GM23248 (cell line): Measurements from ENCODE around the gene LIMCH1. TPM values are rescaled to one million over a fixed set of nuclear protein-coding genes. Genes with fewer than 3 reads are reported as not detected.
"Not testable (repeated sequence)": the region's sequence is repeated elsewhere in the genome, so short reads cannot be mapped to it uniquely, and the experiment has no call there.

Source experiments
- DNase-seq: peaks from one replicate; pipeline ENCODE4 v3.0.0-alpha.2; 2015
- H2AFZ ChIP-seq: fragments of 200-600 bp; sonication (generic); 2 replicates; pipeline ENCODE4 v1.6.1; 2016; ENCODE audit warnings: antibody characterized with exemption
- H3F3A ChIP-seq: fragments of 200-600 bp; sonication (generic); 2 replicates; pipeline ENCODE4 v1.6.1; 2016; ENCODE audit warnings: mild to moderate bottlenecking, antibody characterized with exemption, mixed run types; ENCODE audit not compliant: insufficient read depth
- H3K27ac ChIP-seq: fragments of 200-600 bp; sonication (generic); 2 replicates; pipeline ENCODE4 v1.5.1; 2016; ENCODE audit warnings: mild to moderate bottlenecking
- H3K27me3 ChIP-seq: fragments of 200-600 bp; sonication (generic); replicated peaks from 2 replicates; pipeline ENCODE4 v1.6.1; 2016; ENCODE audit warnings: mild to moderate bottlenecking; ENCODE audit not compliant: insufficient read depth
- H3K36me3 ChIP-seq: fragments of 200-600 bp; sonication (generic); 2 replicates; pipeline ENCODE4 v1.6.1; 2016; ENCODE audit warnings: low read depth, mild to moderate bottlenecking
- H3K4me1 ChIP-seq: fragments of 200-600 bp; sonication (generic); 2 replicates; pipeline ENCODE4 v1.6.1; 2016; ENCODE audit warnings: mild to moderate bottlenecking; ENCODE audit not compliant: insufficient read depth
- H3K4me2 ChIP-seq: fragments of 200-600 bp; sonication (generic); one replicate; pipeline ENCODE4 v1.6.1; 2016; ENCODE audit warnings: mild to moderate bottlenecking; ENCODE audit not compliant: unreplicated experiment
- H3K4me3 ChIP-seq: fragments of 200-600 bp; sonication (generic); 2 replicates; pipeline ENCODE4 v1.5.1; 2016; ENCODE audit warnings: mild to moderate bottlenecking
- H3K79me2 ChIP-seq: fragments of 200-600 bp; sonication (generic); 2 replicates; pipeline ENCODE4 v1.6.1; 2016; ENCODE audit warnings: mild to moderate bottlenecking; ENCODE audit not compliant: insufficient read depth
- H3K9ac ChIP-seq: fragments of 200-600 bp; sonication (generic); 2 replicates; pipeline ENCODE4 v1.6.1; 2016; ENCODE audit warnings: mild to moderate bottlenecking
- H3K9me2 ChIP-seq: fragments of 200-600 bp; sonication (generic); 2 replicates; pipeline ENCODE4 v1.6.1; 2016; ENCODE audit warnings: mixed run types, mild to moderate bottlenecking, moderate library complexity; ENCODE audit not compliant: insufficient read depth
- H3K9me3 ChIP-seq: fragments of 200-600 bp; sonication (generic); one replicate; pipeline ENCODE4 v1.6.1; 2017; ENCODE audit warnings: low read depth
- H4K20me1 ChIP-seq: fragments of 200-600 bp; sonication (generic); 2 replicates; pipeline ENCODE4 v1.6.0; 2016; ENCODE audit not compliant: insufficient read depth
- EZH2 ChIP-seq: fragments of 200-600 bp; sonication (generic); IDR thresholded peaks from 2 replicates; pipeline ENCODE4 v1.6.1; 2018; ENCODE audit warnings: antibody characterized with exemption, mild to moderate bottlenecking; ENCODE audit not compliant: insufficient read depth, poor library complexity, severe bottlenecking
- EZH2phosphoT487 ChIP-seq: fragments of 200-600 bp; sonication (generic); IDR thresholded peaks from 2 replicates; pipeline ENCODE4 v1.6.1; 2018; ENCODE audit warnings: antibody characterized with exemption, moderate library complexity, mild to moderate bottlenecking, low read depth; ENCODE audit not compliant: insufficient read depth
- WGBS, 2 experiments: methylation state at CpG; one replicate each; pipeline ENCODE4 v1.1.6; 2015 to 2017; ENCODE audit warnings: low lambda C conversion rate in 2 of 2, low coverage in 1 of 2; ENCODE audit errors: missing lambda C conversion rate in 2 of 2; 5-methylcytosine and 5-hydroxymethylcytosine counted together
- in situ Hi-C: fragments of 300-500 bp; cut with MboI; formaldehyde crosslinking; loops from 2 replicates; pipeline ENCODE4 v1.15.0; 2020
- polyA plus RNA-seq: library from polyadenylated mRNA; unstranded; fragments of >200 nt; fragmentation: Nextera tagmentation; extraction: Ambion mirVana; gene quantifications from 2 replicates; pipeline ENCODE4 v1.2.1, GENCODE V29; 2016
- total RNA-seq: library from RNA; depleted of rRNA; stranded (reverse); fragments of >200 nt; shearing (Covaris generic); gene quantifications from 2 replicates; pipeline ENCODE4 v1.2.3, GENCODE V29; 2014; rRNA removed

Gene LIMCH1
- total RNA-seq (17.4 and 28.5 TPM in 2 replicates), polyA plus RNA-seq (22.2 and 25.8 TPM in 2 replicates)

- in situ Hi-C loops: no loop called here
- no peak within 1 kb of the TSS for H3K9ac ChIP-seq
- H2AFZ ChIP-seq: no peak within 1 kb of the TSS
- no peaks in the 10 kb centered on the region for H3K9me3 ChIP-seq
- peak within 1 kb of the TSS; percentile 18; the same call in 1 of the 2 replicates for H3K4me3 ChIP-seq
- no peaks in the 10 kb centered on the region for H3K36me3 ChIP-seq
- no peaks in the 10 kb centered on the region for H3K9me2 ChIP-seq
- no peak within 1 kb of the TSS for H3K27ac ChIP-seq
- H3K4me1 ChIP-seq: no peaks in the 10 kb centered on the region
- H3K79me2 ChIP-seq: no peaks in the 10 kb centered on the region
- peaks cover 11% of the 10 kb centered on the region for H3K27me3 ChIP-seq
- peak within 1 kb of the TSS; percentile 17 for H3K4me2 ChIP-seq
- H3F3A ChIP-seq: no peaks in the 10 kb centered on the region
- TF ChIP-seq EZH2phosphoT487 (no peak), EZH2 (no peak)
- peak; percentile 59 for DNase-seq
- WGBS, 2 experiments: 5 to 7% methylated on average over 9 of the region's 9 CpGs
- H4K20me1 ChIP-seq: no peaks in the 10 kb centered on the region
These were observed at the start of gene LIMCH1 for GRCh38 chr4:41538017-41538733. Gene LIMCH1 (plus strand): TSS chr4:41538157. CDS start chr4:41605996, 67,839 bp downstream.

GRCh38 chr4:41491081-41491576 lies 46.8 kb upstream of the LIMCH1 start:
- in situ Hi-C loops, H3F3A ChIP-seq, DNase-seq, H3K79me2 ChIP-seq, H3K4me1 ChIP-seq, H4K20me1 ChIP-seq, H3K9ac ChIP-seq, H3K9me3 ChIP-seq, H3K4me3 ChIP-seq, H3K36me3 ChIP-seq, H3K27ac ChIP-seq, H3K27me3 ChIP-seq, H3K4me2 ChIP-seq, H2AFZ ChIP-seq, H3K9me2 ChIP-seq: not testable (repeated sequence)
- 84 to 86% methylated on average over 5 to 24 of the region's 28 CpGs for WGBS, 2 experiments

GRCh38 chr4:41496977-41497376 lies 41.0 kb upstream of the LIMCH1 start:
- H3K27ac ChIP-seq: no peak overlapping the region
- in situ Hi-C loops: no loop called here
- no peaks in the 10 kb centered on the region for H3K9me2 ChIP-seq
- no peaks in the 10 kb centered on the region for H4K20me1 ChIP-seq
- no peaks in the 10 kb centered on the region for H3K9me3 ChIP-seq
- no peaks in the 10 kb centered on the region for H3F3A ChIP-seq
- no peak overlapping the region for H3K4me3 ChIP-seq
- H2AFZ ChIP-seq: no peak overlapping the region
- H3K27me3 ChIP-seq: no peaks in the 10 kb centered on the region
- H3K4me2 ChIP-seq: no peak overlapping the region
- no peaks in the 10 kb centered on the region for H3K36me3 ChIP-seq
- no peak overlapping the region for H3K9ac ChIP-seq
- no peaks in the 10 kb centered on the region for H3K79me2 ChIP-seq
- H3K4me1 ChIP-seq: no peaks in the 10 kb centered on the region
- TF ChIP-seq EZH2phosphoT487 (no peak), EZH2 (no peak)
- no peak for DNase-seq

- H3K79me2 ChIP-seq: no peaks in the 10 kb centered on the region
- no peak overlapping the region for H3K27ac ChIP-seq
- TF ChIP-seq EZH2phosphoT487 (no peak), EZH2 (no peak)
- H3K9me3 ChIP-seq: no peaks in the 10 kb centered on the region
- in situ Hi-C loops: no loop called here
- H3K36me3 ChIP-seq: no peaks in the 10 kb centered on the region
- no peak overlapping the region for H2AFZ ChIP-seq
- no peak overlapping the region for H3K9ac ChIP-seq
- H3F3A ChIP-seq: no peaks in the 10 kb centered on the region
- no peaks in the 10 kb centered on the region for H3K27me3 ChIP-seq
- 55 to 56% methylated on average over 4 of the region's 4 CpGs for WGBS, 2 experiments
- H3K4me3 ChIP-seq: no peak overlapping the region
- no peak for DNase-seq
- no peak overlapping the region for H3K4me2 ChIP-seq
- H4K20me1 ChIP-seq: no peaks in the 10 kb centered on the region
- H3K9me2 ChIP-seq: no peaks in the 10 kb centered on the region
- H3K4me1 ChIP-seq: no peaks in the 10 kb centered on the region
These were observed 39.8 kb upstream of the LIMCH1 start for GRCh38 chr4:41498177-41498576.
